Measurements from ENCODE around the gene POLR2J. TPM values are rescaled to one million over a fixed set of nuclear protein-coding genes. Genes with fewer than 3 reads are reported as not detected.
A peak's percentile ranks its signal among the peaks of the same experiment; 100 is the strongest.
"Not testable (repeated sequence)": the region's sequence is repeated elsewhere in the genome, so short reads cannot be mapped to it uniquely, and the experiment has no call there.

The POLR2J gene
- total and polyA plus RNA-seq, 4 donors: 29.6 to 92.9 (median 63.0) TPM

DNA sequence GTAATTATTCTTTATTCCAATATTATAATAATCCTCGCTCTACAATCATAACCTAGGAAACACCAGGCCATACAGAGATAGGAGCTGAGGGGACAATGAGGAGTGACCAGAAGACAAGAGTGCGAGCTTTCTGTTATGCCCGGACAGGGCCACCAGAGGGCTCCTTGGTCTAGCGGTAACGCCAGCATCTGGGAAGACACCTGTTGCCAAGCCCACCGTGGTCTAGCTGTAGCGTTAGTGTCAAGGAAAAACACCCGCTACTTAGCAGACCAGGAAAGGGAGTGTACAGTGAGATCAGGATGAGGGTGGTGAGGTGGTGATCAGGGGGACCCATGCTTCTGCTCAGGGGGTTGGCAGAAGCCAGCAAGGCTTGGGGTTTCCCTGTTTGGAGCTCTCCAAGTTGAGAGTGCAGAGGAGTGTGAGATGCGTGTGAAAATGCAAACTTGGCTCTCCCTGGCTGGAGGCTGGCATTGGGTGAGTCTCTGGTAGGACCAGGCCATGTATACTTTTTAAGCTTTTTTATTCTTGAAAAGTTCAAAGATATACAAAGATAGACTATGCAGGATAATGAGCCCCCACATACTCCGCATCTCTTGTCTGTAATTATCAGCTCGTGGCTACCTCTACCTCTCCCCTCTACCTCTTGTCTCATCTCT lies 1.4 kb upstream of the POLR2J start:
- 3 to 14% methylated on average over 6 to 8 of the region's 11 CpGs for WGBS, 2 donors

DNA sequence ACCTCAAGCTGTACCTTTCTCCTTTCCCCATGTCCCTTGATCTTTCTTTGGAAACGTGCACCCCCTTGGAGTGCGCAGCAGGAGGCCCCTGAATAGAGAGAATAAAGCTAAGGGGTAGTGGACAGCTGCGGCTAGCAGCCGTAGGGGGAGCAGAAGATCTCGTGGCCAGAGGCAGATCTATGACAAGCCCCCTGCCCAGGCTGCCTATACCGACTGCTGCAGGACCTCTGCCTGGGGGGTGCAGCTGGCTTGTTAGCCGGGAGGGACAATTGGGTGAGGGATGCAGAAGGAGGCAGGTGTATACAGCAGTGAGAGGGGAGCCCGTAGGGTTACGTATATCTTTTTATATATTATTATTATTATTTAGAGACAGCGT lies 475 bp upstream of the POLR2J start:
- ATAC-seq (ENCODE audit: low FRiP score): peak; percentile 2
- H3K4me3 ChIP-seq (ENCODE audit: low read length in 2 of 2); intact Hi-C loops (cut with DNase I); H3K9me3 ChIP-seq (ENCODE audit: control insufficient read depth, low read length); H3K36me3 ChIP-seq (ENCODE audit: control insufficient read depth in 1 of 2, insufficient read depth in 2 of 2, low read length in 1 of 2); H3K27me3 ChIP-seq (ENCODE audit: control insufficient read depth in 1 of 2, insufficient read depth in 2 of 2, low read length in 1 of 2); DNase-seq; H3K4me1 ChIP-seq (ENCODE audit: control insufficient read depth in 1 of 2, insufficient read depth in 2 of 2, low read length in 2 of 2); H3K27ac ChIP-seq (ENCODE audit: low read depth in 1 of 2, low read length in 2 of 2): not testable (repeated sequence)
- WGBS, 2 donors: 0% methylated on average over 2 of the region's 10 CpGs

More for the DNA sequence above, 1.4 kb upstream of the POLR2J start:
- intact Hi-C loops (cut with DNase I); H3K4me1 ChIP-seq (ENCODE audit: control insufficient read depth in 1 of 2, insufficient read depth in 2 of 2, low read length in 2 of 2); H3K36me3 ChIP-seq (ENCODE audit: control insufficient read depth in 1 of 2, insufficient read depth in 2 of 2, low read length in 1 of 2); H3K9me3 ChIP-seq (ENCODE audit: control insufficient read depth, low read length); H3K27me3 ChIP-seq (ENCODE audit: control insufficient read depth in 1 of 2, insufficient read depth in 2 of 2, low read length in 1 of 2); H3K27ac ChIP-seq (ENCODE audit: low read depth in 1 of 2, low read length in 2 of 2); ATAC-seq (ENCODE audit: low FRiP score); H3K4me3 ChIP-seq (ENCODE audit: low read length in 2 of 2): not testable (repeated sequence)
- peak; percentile 50 to 77 for DNase-seq

DNA sequence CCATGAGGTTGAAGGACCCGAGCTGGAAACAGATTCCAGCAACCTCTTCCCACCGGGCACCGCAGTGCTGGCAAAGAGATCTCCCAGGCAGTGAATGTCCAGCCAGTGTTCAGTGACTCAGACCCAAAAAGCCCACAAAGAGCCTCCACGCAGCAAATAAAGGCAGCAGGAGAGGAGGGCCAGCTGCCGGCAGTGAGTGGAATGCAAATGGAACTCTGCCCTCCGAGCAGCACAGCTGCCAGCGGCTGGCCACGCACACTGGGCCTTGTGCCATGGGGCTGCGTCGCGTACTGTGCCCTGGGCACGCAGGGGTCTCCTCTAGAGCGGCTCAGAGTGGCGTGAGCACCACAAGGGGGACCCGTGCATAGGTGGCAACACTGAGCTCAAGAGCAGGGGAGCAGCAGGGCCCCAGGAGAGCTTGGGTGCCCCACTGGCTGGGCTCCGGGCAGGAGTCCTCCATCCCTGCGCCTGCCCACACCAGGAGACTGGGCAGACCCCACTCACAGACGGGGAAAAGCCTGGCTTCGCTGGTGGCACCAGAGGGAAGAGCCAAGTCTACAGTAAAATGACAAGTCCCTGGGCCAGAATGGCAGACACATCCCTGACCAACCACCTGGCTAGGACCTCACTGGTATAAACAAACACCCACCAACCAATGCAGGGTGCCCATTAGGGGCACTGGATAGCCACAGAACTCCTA lies 3.8 kb downstream of the POLR2J start:
- H3K36me3 ChIP-seq (ENCODE audit: control insufficient read depth in 1 of 2, insufficient read depth in 2 of 2, low read length in 1 of 2); ATAC-seq (ENCODE audit: low FRiP score); H3K9me3 ChIP-seq (ENCODE audit: control insufficient read depth, low read length); H3K27ac ChIP-seq (ENCODE audit: low read depth in 1 of 2, low read length in 2 of 2); H3K4me3 ChIP-seq (ENCODE audit: low read length in 2 of 2); H3K4me1 ChIP-seq (ENCODE audit: control insufficient read depth in 1 of 2, insufficient read depth in 2 of 2, low read length in 2 of 2); intact Hi-C loops (cut with DNase I); H3K27me3 ChIP-seq (ENCODE audit: control insufficient read depth in 1 of 2, insufficient read depth in 2 of 2, low read length in 1 of 2): not testable (repeated sequence)
- DNase-seq: peak in 1 of 2 donors; percentile 16
- 63 to 71% methylated on average over 8 to 12 of the region's 19 CpGs for WGBS, 2 donors

DNA sequence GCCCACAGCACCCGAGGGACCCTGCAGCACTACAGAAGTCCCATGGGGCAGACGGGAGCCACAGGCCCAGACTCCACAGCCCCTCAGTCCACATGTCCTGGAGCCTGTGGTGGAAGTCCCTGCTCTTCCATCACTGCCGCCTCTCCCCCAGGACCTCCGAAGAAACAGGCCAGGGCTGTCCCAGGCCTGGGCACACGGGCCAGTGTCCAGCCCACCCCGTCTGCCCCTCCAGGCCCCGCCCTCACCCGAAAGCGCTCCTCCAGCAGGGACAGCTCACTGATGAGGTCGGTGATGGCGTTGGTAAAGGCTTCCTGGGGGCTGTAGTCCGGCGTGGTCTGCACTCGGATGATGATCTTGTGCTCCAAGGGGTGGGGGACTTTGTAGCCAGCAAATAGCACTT lies 4.6 kb downstream of the POLR2J start:
- peak; percentile 17 to 67 for DNase-seq
- ATAC-seq (ENCODE audit: low FRiP score); H3K36me3 ChIP-seq (ENCODE audit: control insufficient read depth in 1 of 2, insufficient read depth in 2 of 2, low read length in 1 of 2): not testable (repeated sequence)

DNA sequence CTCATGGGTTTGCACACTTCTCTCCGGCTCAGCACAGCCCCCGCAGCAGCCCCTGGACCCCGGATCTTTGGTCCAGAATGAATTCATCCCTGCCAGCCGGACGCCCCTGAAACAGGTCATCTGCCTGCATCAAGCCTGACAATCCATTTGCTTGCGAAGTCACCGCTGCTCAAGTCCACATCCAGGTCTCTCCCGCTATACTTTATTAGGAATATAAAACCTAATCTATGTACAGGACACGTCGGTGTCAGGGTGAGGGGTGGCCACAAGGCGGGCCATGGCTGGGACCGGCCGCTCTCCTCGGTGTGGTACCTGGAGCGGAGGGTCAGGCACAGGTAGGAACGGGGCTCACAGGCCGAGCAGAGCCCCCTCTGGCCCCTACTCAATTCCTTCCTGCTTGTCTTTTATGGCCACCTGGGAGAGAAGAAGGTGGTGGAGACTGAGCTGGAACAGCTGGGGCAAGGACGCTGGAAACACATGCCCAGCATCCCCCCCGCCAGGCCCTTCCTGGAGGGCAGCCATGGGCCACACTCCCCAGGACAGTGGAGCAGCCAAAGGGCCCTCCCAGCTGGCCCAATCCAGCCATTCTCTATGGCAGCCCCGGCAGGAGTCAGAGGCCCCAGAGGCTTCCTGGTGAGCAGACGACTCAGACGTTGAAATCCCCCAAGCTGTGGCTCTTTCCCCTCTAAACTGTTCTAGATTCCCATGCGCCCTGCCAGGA lies 5.3 kb downstream of the POLR2J start:
- no peaks in the 10 kb centered on the region for H3K36me3 ChIP-seq (ENCODE audit: control insufficient read depth in 1 of 2, insufficient read depth in 2 of 2, low read length in 1 of 2)
- peak; percentile 43 to 73 for DNase-seq

More for the DNA sequence above, 4.6 kb downstream of the POLR2J start:
- 73 to 81% methylated on average over 3 to 12 of the region's 14 CpGs for WGBS, 2 donors
- intact Hi-C loops (cut with DNase I); H3K27me3 ChIP-seq (ENCODE audit: control insufficient read depth in 1 of 2, insufficient read depth in 2 of 2, low read length in 1 of 2); H3K4me3 ChIP-seq (ENCODE audit: low read length in 2 of 2); H3K4me1 ChIP-seq (ENCODE audit: control insufficient read depth in 1 of 2, insufficient read depth in 2 of 2, low read length in 2 of 2); H3K9me3 ChIP-seq (ENCODE audit: control insufficient read depth, low read length); H3K27ac ChIP-seq (ENCODE audit: low read depth in 1 of 2, low read length in 2 of 2): not testable (repeated sequence)

DNA sequence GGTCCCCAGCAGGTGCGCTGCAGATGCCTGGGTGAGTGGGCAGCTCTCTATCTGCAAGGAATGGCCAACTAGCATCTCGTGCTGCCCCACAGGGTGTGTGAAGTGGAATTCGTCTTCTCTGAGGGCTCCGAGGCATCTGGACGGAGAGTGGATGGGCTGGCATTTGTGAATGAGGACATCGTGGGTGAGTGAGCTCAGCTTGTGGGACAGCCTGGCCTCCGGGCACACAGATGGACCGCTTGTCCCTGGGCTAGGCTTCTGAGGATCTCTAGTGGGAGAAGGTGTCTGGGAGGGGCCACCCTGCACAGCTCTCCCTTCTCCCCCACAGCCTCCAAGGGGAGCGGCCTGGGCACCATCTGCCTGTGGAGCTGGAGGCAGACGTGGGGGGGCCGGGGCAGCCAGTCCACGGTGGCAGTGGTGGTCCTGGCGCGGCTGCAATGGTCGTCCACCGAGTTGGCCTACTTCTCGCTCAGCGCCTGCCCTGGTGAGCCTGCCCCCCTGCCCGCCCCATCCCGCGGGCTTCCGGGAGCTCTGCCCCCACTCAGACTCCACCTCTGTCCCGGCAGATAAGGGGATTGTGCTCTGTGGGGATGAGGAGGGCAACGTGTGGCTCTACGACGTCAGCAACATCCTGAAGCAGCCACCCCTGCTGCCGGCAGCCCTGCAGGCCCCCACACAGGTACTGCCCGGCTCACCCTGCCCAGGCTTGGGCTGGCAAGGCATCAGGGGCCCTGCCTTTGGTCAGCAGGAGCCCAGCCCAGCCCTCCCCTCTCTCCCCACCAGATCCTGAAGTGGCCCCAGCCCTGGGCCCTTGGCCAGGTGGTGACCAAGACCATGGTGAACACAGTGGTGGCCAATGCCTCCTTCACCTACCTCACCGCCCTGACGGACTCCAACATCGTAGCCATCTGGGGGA lies 6.3 kb downstream of the POLR2J start:
- Histone ChIP-seq H3K4me1 (ENCODE audit: control insufficient read depth in 1 of 2, insufficient read depth in 2 of 2, low read length in 2 of 2) (no peaks in the 10 kb centered on the region), H3K27me3 (ENCODE audit: control insufficient read depth in 1 of 2, insufficient read depth in 2 of 2, low read length in 1 of 2) (no peaks in the 10 kb centered on the region), H3K36me3 (ENCODE audit: control insufficient read depth in 1 of 2, insufficient read depth in 2 of 2, low read length in 1 of 2) (no peaks in the 10 kb centered on the region), H3K4me3 (ENCODE audit: low read length in 2 of 2) (no peak overlapping the region), H3K9me3 (ENCODE audit: control insufficient read depth, low read length) (no peaks in the 10 kb centered on the region), H3K27ac (ENCODE audit: low read depth in 1 of 2, low read length in 2 of 2) (no peak overlapping the region)
- 67 to 73% methylated on average over 31 of the region's 31 CpGs for WGBS, 2 donors
- no peak for ATAC-seq (ENCODE audit: low FRiP score)
- intact Hi-C loops (cut with DNase I): no loop called here
- DNase-seq: peak; percentile 38 to 73

More for the DNA sequence above, 5.3 kb downstream of the POLR2J start:
- Histone ChIP-seq H3K4me3 (ENCODE audit: low read length in 2 of 2) (no peak overlapping the region), H3K27me3 (ENCODE audit: control insufficient read depth in 1 of 2, insufficient read depth in 2 of 2, low read length in 1 of 2) (no peaks in the 10 kb centered on the region), H3K9me3 (ENCODE audit: control insufficient read depth, low read length) (no peaks in the 10 kb centered on the region), H3K4me1 (ENCODE audit: control insufficient read depth in 1 of 2, insufficient read depth in 2 of 2, low read length in 2 of 2) (no peaks in the 10 kb centered on the region), H3K27ac (ENCODE audit: low read depth in 1 of 2, low read length in 2 of 2) (no peak overlapping the region)
- no peak for ATAC-seq (ENCODE audit: low FRiP score)
- 77 to 79% methylated on average over 22 to 23 of the region's 23 CpGs for WGBS, 2 donors
- intact Hi-C loops (cut with DNase I): no loop called here

DNA sequence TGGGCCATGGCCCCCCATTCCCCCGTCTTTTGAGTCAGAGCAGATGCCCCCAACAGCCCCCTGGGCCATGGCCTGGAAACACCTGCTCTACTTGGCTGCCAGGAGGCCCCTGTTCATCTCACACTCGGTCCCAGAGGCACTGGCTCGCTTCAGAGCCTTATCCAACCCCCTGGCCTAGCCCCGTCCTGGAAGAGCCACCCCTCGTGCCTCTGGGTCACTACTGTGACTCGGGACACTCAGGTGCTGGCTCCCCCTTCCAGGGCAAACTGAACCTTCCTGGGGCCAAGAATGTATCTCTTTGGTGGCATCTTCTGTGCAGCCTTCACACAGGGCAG lies 7.0 kb downstream of the POLR2J start:
- H3K36me3 ChIP-seq (ENCODE audit: control insufficient read depth in 1 of 2, insufficient read depth in 2 of 2, low read length in 1 of 2): no peaks in the 10 kb centered on the region
- peak; percentile 24 to 65 for DNase-seq

More for the DNA sequence above, 7.0 kb downstream of the POLR2J start:
- 78 to 81% methylated on average over 6 of the region's 6 CpGs for WGBS, 2 donors
- ATAC-seq (ENCODE audit: low FRiP score): no peak
- no peak overlapping the region for H3K27ac ChIP-seq (ENCODE audit: low read depth in 1 of 2, low read length in 2 of 2)
- H3K27me3 ChIP-seq (ENCODE audit: control insufficient read depth in 1 of 2, insufficient read depth in 2 of 2, low read length in 1 of 2): no peaks in the 10 kb centered on the region
- intact Hi-C loops (cut with DNase I): no loop called here
- H3K4me3 ChIP-seq (ENCODE audit: low read length in 2 of 2): no peak overlapping the region
- no peaks in the 10 kb centered on the region for H3K4me1 ChIP-seq (ENCODE audit: control insufficient read depth in 1 of 2, insufficient read depth in 2 of 2, low read length in 2 of 2)
- no peaks in the 10 kb centered on the region for H3K9me3 ChIP-seq (ENCODE audit: control insufficient read depth, low read length)

Measured in aorta (tissue), 5 donors.